ENCODE results near the gene RABGAP1L. TPM values are rescaled to one million over a fixed set of nuclear protein-coding genes. Genes with fewer than 3 reads are reported as not detected.

The RABGAP1L gene
- total and polyA plus RNA-seq, 10 of the 15 experiments (the other 5 are each of a cell fraction or from before 2014, with no cell fraction given): 5.8 to 194 (median 113) TPM

DNA sequence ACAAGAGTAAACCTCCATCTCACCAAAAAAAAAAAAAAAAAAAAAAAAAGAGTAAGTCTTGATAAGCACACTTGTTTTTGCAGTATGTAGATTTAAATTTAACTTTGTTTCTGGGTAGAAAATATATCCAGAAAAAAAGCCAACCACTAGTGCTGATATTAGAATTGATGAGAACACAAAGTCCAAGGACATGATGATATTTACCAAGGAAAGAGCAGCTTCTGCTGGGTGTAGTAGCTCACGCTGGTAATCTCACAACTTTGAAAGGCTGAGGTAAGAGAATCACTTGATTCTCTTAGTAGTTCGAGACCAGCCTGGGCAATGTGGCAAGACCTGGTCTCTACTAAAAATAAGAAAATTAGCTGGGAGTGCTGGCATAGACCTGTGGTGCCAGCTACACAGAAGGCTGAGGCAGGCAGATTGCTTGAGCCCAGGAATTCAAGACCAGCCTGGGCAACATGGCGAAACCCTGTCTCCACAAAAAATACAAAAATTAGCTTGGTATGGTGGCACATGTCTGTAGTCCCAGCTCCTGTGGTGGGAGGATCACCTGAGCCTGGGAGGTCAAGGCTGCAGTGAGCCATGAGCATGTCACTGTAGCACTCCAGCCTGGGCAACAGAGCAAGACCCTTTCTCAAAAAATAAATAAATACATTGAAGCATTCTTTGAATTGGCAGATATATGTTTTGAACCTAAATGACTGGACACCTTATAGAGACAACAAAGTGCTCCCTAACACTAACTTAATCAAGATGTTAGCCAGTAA lies 776.8 kb downstream of the RABGAP1L start:
- H3K4me1 ChIP-seq (ENCODE audit: control insufficient read depth, insufficient read depth, low read length): no peaks in the 10 kb centered on the region
- no peak overlapping the region for H3K27ac ChIP-seq (ENCODE audit: control insufficient read depth, insufficient read depth)
- H3K27me3 ChIP-seq (replicated peaks in 1 of 2; ENCODE audit: control insufficient read depth in 2 of 2, insufficient read depth in 2 of 2, low read length in 1 of 2): no peaks in the 10 kb centered on the region
- 95% methylated on average over 3 of the region's 3 CpGs for WGBS (ENCODE audit: insufficient coverage, insufficient replicate concordance, low lambda C conversion rate, missing lambda C conversion rate)
- H3K36me3 ChIP-seq (ENCODE audit: control insufficient read depth in 2 of 2, insufficient read depth in 2 of 2, low read length in 1 of 2): no peaks in the 10 kb centered on the region
- no peaks in the 10 kb centered on the region for H3K9me3 ChIP-seq (replicated peaks; ENCODE audit: control insufficient read depth, insufficient read depth, low read length)
- FAIRE-seq (no peak), ATAC-seq (no peak), DNase-seq (ENCODE audit: low read depth, low spot score) (no peak)
- TF ChIP-seq RELA (IDR thresholded peaks at IDR 0.05; ENCODE audit: borderline replicate concordance, partially characterized antibody): no peak
- no peak for TF ChIP-seq MEF2A (IDR thresholded peaks at IDR 0.05; ENCODE audit: insufficient read depth, low read depth, low read length)
- TF ChIP-seq TBL1XR1 (IDR thresholded peaks at IDR 0.05; ENCODE audit: low read depth, low read length): no peak
- TF ChIP-seq SPI1 (IDR thresholded peaks at IDR 0.05; ENCODE audit: borderline replicate concordance, insufficient read depth, low read depth, low read length): no peak
- no peak for TF ChIP-seq CHD4 (IDR thresholded peaks at IDR 0.05)
- TF ChIP-seq SMC3 (IDR thresholded peaks at IDR 0.05; ENCODE audit: borderline replicate concordance, low read length): no peak
- no peak for TF ChIP-seq RUNX3 (IDR thresholded peaks at IDR 0.05; ENCODE audit: low read length)
- TF ChIP-seq SMAD5 (IDR thresholded peaks at IDR 0.05; ENCODE audit: low read depth): no peak
- TF ChIP-seq TCF7 (IDR thresholded peaks at IDR 0.05; ENCODE audit: borderline replicate concordance): no peak
- no peak for TF ChIP-seq KLF5 (IDR thresholded peaks at IDR 0.05; ENCODE audit: partially characterized antibody)
- no peak for TF ChIP-seq HDAC6 (IDR thresholded peaks at IDR 0.05; ENCODE audit: unreplicated experiment)
- TF ChIP-seq, protein P1, sequence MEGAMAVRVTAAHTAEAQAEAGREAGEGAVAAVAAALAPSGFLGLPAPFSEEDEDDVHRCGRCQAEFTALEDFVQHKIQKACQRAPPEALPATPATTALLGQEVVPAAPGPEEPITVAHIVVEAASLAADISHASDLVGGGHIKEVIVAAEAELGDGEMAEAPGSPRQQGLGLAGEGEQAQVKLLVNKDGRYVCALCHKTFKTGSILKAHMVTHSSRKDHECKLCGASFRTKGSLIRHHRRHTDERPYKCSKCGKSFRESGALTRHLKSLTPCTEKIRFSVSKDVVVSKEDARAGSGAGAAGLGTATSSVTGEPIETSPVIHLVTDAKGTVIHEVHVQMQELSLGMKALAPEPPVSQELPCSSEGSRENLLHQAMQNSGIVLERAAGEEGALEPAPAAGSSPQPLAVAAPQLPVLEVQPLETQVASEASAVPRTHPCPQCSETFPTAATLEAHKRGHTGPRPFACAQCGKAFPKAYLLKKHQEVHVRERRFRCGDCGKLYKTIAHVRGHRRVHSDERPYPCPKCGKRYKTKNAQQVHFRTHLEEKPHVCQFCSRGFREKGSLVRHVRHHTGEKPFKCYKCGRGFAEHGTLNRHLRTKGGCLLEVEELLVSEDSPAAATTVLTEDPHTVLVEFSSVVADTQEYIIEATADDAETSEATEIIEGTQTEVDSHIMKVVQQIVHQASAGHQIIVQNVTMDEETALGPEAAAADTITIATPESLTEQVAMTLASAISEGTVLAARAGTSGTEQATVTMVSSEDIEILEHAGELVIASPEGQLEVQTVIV (IDR thresholded peaks at IDR 0.05; ENCODE audit: borderline replicate concordance, partially characterized antibody): no peak
- no peak for TF ChIP-seq POLR2AphosphoS5 (IDR thresholded peaks at IDR 0.05; ENCODE audit: low read length)
- no peak overlapping the region for H3K4me3 ChIP-seq
- no peak overlapping the region for H3K9ac ChIP-seq (ENCODE audit: control insufficient read depth, insufficient read depth, low read length)
- H4K20me1 ChIP-seq (ENCODE audit: control insufficient read depth, insufficient read depth): no peaks in the 10 kb centered on the region
- SMC1A ChIA-PET (ENCODE audit: uncharacterized antibody, unreplicated experiment): interaction anchor here (0.9 to 4.5 kb wide), 6 partner anchors 11 to 53 kb away, joined by 3 to 20 read pairs (median 4); no protein-coding TSS in a partner anchor
- POLR2A ChIA-PET: interaction anchor here (0.6 to 1.3 kb wide), 2 partner anchors 23 to 123 kb away, joined by 4 to 6 read pairs; no protein-coding TSS in a partner anchor
- CTCF ChIA-PET: interaction anchor here (0.9 kb wide), 1 partner anchor 47 kb away, joined by 3 read pairs; no protein-coding TSS in a partner anchor
- RAD21 ChIA-PET (ENCODE audit: unreplicated experiment): no interaction called here
- in situ Hi-C loops (cut with MboI) (no loop called here), intact Hi-C loops (cut with micrococcal nuclease; ENCODE audit: unreplicated experiment) (no loop called here)
- H3K79me2 ChIP-seq (ENCODE audit: control insufficient read depth, insufficient read depth, low read length): no peaks in the 10 kb centered on the region
- no peak overlapping the region for H2AFZ ChIP-seq (ENCODE audit: control insufficient read depth, low read depth, low read length)
- BruUV-seq (replicated peaks): no TSS peak
- H3K4me2 ChIP-seq (ENCODE audit: control insufficient read depth, insufficient read depth): no peak overlapping the region

Data from GM12878 (cell line).